Suppressor macrophage (primary cell): Measurements from ENCODE around the gene COL11A2.

Source experiments
- DNase-seq, 4 experiments: peaks; one replicate each; pipeline ENCODE4 v3.0.0-alpha.2; 2020 to 2022

Gene COL11A2

DNA sequence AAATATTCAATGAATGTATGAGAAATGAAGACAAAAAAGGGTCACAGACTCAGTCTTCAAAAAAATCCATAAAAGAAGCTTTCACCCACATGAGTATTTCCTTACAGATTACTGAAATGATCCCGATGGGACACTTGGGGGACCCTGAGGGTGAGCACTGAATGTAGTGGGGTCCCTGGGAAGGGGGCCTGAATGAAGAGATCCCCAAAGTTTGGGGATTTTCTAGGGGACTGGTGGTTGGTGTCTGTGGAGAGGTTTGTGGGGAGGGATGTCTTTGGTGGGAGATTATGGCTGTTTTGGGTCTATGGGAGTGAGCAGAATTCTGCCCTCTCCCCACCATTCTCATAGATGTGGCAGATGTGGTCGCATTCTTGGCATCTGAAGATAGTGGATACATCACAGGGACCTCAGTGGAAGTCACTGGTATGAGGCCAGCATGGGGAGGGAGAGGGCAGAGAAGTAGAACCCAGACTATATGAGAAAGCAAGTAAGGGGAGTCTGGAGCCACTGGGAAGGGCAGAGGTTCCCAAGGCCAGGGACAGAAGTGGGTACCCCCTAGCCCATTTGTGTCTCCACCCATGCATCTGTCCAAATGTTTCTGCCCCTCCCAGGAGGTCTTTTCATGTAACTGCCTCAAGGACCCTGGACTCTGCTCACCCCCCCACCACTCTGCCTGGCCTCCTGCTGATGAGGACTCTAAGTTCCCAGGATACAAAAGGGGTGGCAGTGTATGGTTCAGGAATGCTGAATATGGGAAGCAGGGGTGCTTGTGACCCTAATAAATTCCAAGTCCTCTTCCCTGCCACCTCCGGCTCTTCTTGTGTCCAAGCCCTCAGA lies 14.0 kb upstream of the COL11A2 start:
- DNase-seq = no peak

DNA sequence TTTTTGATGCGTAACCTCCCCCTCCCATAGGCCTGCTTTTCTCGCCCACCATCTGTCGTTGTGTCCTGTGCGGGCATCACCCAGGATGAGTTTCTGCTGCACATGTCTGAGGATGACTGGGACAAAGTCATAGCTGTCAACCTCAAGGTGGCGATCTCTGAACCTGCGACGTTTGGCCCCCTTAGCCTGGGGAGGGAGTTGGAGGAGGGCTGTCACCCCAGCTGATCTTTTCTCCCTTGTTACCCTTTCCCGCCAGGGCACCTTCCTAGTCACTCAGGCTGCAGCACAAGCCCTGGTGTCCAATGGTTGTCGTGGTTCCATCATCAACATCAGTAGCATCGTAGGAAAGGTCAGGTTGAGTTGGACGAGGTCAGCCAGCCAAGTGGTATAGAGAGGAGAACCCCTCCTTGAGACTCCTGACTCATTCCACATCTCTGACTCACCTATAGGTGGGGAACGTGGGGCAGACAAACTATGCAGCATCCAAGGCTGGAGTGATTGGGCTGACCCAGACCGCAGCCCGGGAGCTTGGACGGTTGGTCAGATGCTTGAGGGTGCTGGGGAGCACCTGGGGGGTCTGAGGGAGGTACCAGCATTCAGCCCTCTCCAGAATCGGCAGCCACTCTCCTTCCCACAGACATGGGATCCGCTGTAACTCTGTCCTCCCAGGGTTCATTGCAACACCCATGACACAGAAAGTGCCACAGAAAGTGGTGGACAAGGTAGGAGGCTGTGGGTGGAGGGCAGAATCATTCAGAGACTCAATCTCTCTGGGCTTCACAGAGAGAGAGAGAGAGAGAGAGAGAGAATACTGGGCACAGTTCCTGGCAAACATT lies 13.1 kb upstream of the COL11A2 start:
- peak; percentile 29 to 54 (median 44) for DNase-seq

DNA sequence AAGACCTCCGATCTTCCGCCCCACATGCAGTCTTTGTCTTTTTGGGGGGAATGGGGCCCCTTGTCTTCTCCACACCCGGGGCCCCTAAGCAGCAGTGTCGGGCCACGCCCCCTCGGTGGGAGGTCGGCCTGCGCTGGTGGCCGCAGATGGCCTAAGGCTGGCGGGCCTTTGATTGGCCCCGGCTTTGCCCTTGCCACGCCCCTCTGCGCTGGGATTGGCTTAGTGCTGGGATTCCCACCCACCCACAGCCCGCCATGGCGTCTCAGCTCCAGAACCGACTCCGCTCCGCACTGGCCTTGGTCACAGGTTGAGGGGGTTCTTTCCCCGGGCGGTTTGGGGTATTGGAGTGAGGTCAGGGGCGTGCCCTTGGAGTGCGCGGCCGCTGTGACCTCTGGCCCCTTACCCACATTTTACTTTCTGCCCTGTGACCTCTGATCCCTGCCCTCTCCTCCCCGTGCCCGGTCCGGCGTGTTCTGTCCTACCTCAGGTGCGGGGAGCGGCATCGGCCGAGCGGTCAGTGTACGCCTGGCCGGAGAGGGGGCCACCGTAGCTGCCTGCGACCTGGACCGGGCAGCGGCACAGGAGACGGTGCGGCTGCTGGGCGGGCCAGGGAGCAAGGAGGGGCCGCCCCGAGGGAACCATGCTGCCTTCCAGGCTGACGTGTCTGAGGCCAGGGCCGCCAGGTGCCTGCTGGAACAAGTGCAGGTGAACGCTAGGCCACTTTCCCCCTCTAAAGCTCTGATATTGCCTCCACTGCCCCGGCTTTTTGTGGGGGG lies 12.3 kb upstream of the COL11A2 start, which contains the start of gene HSD17B8:
Gene HSD17B8 (plus strand): TSS at position 241 of the 776 bp plus-strand sequence. CDS start 14 bp downstream, at position 255.
- DNase-seq = peak; percentile 86 to 95 (median 91)

DNA sequence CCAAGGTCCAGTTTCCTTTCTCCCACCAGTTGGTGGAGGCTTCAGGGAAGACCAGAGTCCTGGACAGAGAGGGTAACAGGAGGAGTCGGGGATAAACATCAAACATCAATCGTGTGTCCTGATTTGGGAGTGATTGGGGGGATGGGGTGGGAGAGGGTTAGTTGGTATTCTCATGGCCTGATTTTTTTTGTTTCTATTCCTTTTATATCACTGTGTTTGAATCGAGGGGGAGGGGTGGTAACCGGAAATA lies 11.8 kb upstream of the COL11A2 start:
- DNase-seq = no peak

DNA sequence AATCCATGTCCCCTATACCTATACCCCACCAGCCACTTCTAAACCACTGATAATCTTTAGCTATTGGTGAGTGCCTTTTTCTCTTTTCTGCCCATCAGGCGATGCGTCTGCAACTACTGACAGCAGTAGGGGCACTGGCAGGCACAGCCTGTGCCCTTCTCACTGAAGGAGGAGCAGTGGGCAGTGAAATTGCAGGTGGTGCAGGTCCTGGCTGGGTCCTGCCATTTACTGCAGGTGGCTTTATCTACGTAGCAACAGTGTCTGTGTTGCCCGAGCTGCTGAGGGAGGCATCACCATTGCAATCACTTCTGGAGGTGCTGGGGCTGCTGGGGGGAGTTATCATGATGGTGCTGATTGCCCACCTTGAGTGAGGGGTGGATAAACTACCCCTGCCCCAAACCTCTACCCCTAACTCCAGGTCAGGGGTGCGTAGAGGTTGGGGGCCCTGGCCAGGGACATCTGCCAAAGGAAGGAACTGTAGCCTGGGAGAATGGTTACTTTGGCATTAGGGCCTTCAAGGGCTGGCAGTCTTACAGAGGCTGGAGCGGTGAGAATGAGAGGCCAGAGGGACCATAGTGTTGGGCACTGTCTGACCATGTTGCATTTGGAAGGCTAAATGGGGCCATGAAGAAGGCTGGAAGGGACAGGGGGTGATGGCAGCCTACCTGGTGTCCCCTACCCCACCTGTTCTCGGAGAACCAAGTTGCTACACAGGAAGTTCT lies 11.3 kb upstream of the COL11A2 start:
- DNase-seq = no peak

DNA sequence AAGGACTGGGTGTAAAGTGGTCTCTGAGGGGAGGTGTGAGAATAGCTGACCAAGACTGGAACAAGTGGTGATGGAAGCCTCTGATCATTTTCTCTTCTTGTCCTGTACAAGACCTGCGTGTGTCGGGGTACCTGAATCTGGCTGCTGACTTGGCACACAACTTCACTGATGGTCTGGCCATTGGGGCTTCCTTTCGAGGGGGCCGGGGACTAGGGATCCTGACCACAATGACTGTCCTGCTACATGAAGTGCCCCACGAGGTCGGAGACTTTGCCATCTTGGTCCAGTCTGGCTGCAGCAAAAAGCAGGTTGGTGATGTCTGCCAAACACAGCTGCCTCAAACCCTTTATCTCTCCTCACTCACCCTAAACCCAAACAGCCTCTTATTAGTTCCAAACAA lies 10.5 kb upstream of the COL11A2 start:
- no peak for DNase-seq

DNA sequence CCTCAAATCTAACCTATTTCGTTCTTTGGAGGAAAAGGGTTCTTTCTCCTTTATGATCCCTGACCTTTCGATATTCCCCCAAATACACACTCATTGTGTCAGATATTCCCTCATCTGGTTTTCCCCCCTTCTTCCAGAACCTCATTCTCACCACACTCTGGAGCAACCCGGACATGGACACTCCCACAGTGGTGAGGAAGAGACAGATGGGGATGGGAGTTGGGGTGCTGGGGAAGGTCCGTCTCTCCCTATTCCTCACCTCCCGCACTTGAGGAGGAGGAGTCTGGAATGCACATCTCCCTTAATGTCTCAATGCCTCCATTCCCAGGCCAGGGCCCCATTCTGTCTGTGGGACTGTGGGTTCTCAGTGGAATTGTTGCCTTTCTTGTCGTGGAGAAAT lies 9.7 kb upstream of the COL11A2 start:
- no peak for DNase-seq

DNA sequence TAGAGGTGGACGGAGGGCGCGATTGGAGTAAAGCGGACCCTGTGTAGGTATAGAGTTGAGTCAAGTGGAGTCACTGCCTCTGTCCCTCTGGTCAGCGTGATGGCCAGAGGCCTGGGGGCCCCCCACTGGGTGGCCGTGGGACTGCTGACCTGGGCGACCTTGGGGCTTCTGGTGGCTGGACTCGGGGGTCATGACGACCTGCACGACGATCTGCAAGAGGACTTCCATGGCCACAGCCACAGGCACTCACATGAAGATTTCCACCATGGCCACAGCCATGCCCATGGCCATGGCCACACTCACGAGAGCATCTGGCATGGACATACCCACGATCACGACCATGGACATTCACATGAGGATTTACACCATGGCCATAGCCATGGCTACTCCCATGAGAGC lies 8.9 kb upstream of the COL11A2 start:
- peak; percentile 35 to 61 (median 46) for DNase-seq

DNA sequence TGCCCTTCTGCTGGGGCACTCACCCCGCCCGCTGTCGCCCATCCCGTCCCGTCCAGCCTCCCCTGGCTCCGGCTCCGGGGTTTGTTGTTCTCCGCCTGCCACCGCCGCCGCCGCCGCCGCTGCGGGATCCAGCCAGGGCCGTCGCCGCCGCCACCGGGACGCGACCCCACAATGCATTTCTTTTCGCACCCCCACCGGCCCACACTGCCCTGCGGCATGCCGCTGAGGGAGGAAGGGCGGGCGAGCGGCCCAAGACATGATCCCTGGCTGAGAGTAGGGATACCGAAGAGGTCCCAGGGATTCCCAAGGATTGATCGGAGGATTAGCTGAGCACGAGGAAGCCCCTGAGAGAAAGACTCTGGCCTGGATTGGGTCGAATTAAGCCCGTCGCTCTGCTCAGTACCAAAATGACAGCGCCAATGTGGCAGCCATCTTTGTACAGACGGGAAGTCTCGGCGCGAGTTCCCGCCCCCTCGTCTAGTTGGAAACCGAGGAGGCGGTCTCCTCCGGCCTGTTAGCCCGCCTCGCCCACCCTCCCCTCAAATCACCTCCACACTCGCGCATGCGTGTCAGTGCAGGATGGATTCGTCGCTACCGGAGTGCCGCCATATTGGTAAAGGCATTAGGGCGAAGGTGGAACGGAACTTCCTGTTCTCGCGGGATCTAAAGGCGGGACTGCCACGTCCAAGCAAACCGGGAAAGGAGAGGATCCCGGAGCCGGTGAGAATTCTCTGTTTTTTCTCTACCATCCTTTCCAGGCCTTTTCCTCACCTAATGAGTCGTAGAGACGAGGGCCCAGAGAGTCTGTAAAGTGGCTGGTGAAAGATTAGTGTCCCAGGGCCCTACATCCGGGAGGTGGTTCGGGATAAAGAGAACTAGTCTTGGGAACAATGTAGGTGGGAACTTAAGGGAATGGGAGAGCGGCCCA lies 8.2 kb upstream of the COL11A2 start, which contains the start of the genes RXRB and SLC39A7:
Gene RXRB (minus strand): TSS at position 447 of the 928 bp plus-strand sequence. CDS start 189 bp downstream, at position 258.
Gene SLC39A7 (plus strand): TSS at position 649 of the 928 bp plus-strand sequence. CDS start 379 bp downstream, outside the sequence.
- DNase-seq = peak; percentile 99 to 100 (median 100)

DNA sequence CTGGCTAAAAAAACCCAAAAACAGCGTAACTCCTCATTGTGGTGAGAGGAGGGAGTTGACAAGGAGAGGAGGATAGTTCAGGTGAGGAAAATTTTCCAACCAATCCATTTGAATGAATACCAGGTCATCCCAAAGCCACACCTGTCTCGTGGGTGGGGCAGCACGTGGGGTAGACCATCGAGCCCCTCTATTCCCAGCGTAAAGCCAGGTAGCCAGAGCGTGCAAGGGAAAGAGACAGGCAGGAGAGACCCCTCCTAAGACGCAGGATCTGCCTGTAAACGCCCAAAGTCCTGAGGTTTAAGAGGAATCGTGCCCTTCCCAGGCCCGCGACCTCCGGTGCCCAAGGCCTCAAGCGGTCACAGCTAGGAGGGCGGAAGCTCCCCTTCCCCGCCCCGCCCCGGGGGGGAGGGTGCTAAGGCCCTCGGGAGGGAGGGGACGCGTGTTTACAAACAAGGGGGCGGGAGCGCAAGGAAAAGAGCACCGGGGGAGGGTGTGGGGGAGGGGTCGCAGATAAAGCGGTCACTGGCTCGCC lies 7.5 kb upstream of the COL11A2 start:
- peak; percentile 85 to 95 (median 92) for DNase-seq

DNA sequence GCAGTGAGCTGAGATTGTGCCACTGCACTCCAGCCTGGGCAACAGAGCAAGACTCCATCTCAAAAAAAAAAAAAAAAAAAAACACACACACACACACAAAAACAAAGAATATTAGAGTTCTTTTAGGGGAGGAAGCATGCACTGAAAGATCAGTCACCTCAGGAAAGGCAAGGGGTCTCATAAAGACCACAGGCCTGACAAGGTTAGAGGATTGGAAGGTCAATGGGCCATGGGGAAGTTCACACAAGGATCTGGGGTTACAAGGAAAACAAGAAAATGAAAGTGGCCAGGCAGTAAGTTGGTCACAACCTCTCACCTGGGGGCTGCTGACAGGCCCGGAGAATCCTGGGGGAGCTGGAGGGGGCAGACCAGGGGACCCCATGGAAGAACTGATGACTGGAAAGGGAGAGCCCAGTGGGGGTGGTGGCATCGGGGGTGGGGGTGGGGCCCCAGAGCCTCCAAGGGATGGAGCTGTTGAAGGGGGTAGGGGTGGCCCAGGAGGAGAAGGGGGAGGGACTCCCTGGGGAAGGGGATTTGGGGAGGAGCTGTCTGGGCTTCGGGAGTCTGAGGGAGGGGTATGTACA lies 6.7 kb upstream of the COL11A2 start:
- DNase-seq = no peak

DNA sequence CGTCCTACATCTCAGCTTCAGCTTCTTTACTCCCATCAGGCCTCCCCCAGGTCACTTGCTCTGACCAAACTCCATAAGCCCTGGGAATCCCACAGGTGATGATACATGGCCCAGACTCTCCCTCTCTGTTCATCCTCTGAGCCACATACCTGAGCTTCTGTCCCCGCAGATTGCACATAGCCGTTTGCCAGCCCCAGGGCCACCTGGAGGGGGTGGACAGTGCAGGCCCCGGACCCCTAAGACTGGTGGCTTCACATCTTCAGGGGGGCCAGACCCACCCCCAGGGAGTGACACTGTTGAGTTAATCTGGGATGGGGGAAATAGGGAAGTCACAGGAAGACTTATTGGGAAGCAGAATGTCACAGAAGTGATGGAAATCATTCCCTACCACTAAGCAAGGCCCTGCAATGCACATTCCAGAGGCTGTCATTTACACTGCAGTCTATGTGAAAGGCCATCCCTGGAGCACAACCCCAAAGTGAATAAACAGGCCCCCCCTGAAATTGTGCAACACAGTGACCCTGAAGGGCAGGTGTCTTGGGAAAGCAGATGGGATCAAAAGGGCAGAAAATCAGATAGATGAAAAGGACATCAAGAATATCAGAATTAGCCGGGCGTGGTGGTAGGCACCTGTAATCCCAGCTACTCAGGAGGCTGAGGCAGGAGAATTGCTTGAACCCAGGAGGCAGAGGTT lies 6.0 kb upstream of the COL11A2 start:
- no peak for DNase-seq

DNA sequence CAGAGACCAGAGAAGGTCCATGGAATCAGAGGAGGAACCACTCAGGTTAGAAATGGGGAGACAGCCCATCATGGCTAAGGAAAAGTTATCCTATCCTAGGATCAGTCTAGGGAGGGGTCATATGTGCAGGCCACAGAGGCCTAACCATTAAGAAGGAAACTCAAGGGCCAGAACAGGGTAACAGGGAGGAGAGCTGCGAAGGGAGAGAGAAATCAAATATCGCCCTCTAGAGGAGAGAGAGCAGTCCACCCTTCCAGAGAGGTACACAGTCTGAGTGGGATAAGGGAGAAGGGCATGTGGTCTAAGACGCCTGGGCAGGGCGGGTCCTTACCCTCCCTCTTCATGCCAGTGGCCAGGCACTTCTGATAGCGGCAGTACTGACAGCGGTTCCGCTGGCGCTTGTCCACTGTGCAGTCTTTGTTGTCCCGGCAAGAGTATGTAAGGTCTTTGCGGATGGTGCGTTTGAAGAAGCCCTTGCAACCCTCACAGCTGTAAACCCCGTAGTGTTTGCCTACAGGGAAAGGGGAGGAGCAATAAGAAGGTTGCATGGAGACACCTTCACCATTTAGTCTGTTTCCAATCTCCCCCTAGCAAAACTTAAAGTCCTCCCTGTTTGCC lies 5.3 kb upstream of the COL11A2 start:
- peak; percentile 53 to 83 (median 75) for DNase-seq

DNA sequence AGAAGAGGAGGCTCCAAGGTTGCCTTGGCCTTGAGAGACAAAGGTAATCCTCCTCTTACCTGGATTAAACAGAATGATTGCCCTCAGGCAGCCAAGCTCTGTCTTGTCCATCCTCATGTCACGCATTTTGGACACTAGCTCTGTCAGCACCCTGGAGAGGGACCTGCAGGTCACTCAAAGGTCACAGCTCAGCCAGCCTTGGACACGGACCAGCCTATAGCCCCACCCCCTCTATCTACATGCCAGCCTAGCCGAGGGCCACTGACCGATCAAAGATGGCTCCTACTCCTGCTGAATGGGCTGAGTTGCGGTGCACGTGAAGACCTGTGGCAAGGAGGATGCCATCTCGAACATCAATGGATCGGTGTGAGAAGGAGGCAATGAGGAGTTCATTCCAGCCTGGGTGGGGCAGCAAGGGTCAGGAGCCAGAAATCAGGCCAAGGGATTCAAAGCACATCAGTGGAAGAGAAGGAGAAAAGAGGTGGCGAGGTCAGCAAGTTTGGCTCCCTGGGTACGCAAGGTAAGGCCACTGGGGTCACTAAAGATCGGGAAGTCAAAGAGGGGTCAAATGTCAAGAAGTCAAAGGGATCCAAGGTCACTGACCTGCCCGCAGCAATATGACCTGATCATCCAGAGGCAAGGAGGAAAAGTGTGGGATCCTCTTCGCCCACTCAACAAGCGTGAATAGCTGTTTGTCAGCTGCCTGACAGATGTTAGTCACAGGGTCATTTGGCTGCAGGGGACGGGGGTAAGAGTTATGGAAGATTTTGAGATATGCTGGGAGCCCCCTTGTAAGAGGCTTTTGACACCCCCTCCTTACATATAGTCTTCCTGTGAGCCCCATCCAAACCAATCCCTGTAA lies 3.3 kb upstream of the COL11A2 start:
- peak in 3 of 4 experiments; percentile 61 to 65 (median 62) for DNase-seq

DNA sequence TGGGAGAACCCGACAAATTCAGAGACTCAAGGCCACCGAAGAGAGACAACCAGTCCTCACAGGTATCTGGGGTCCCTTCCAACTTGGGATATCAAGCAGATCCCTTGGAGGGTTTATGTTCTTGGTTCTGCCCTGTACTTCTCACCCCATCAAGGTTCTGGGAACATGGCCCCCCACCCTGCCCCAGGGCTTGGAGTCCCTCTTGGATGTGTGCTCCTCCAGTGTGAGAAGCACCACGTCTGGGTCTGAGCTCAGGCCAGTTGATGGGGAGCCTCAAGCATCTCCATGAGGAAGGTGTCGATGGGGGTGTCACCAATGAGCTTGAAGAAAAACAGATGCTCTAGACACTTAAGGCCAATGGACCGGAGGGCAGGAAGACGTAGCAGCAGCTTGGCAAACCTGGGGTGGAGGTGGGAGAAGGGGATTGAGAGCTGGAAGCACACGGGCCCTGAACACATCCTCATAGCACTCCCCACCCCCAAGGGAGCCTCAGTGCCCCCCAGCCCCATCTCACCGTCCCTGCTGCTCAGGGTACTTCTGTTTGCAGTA lies 2.2 kb upstream of the COL11A2 start:
- no peak for DNase-seq

DNA sequence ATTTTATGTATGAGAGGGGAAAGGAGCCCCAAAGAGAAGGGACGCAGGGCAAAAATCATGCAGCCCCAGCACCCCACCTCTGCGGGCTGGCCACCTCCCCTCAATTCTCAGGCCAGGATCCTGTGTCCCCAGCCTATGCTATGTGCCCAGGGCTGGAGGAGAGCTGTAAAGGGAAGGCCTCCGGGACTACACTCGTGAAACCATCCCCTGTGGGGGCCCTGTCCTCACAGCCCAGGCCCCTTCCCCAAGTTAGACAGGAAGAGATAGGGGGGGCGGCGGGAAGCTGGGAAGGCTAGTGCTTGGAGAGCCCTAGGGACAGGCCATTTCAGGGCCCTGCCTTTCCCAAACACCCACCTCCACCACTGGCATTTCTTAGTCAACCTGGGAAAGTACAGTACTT lies 1.4 kb upstream of the COL11A2 start:
- DNase-seq = no peak
